H9 (cell line): ENCODE data around the gene LDLRAD4. TPM values are rescaled to one million over a fixed set of nuclear protein-coding genes. Genes with fewer than 3 reads are reported as not detected.

Source experiments
- DNase-seq: peaks from one replicate; pipeline ENCODE4 v3.0.0-alpha.2; 2017
- H2AFZ ChIP-seq: one replicate; pipeline ENCODE4 v1.6.1; 2013; ENCODE audit warnings: mild to moderate bottlenecking, low read length, control low read depth, moderate library complexity
- H2AK5ac ChIP-seq: 2 replicates; pipeline ENCODE4 v1.6.1; 2013; ENCODE audit warnings: low read length, control low read depth, mixed read lengths; ENCODE audit not compliant: insufficient read length
- H2BK120ac ChIP-seq: one replicate; pipeline ENCODE4 v1.6.1; 2013; ENCODE audit warnings: low read depth, mild to moderate bottlenecking, low read length, control low read depth, inconsistent platforms; ENCODE audit not compliant: poor library complexity, severe bottlenecking
- H2BK12ac ChIP-seq: 2 replicates; pipeline ENCODE4 v1.6.1; 2013; ENCODE audit warnings: low read length, control low read depth, mixed read lengths, low read depth; ENCODE audit not compliant: insufficient read length
- H2BK15ac ChIP-seq: 2 replicates; pipeline ENCODE4 v1.6.1; 2013; ENCODE audit warnings: low read depth, low read length, control low read depth
- H2BK20ac ChIP-seq: one replicate; pipeline ENCODE4 v1.6.1; 2013; ENCODE audit warnings: low read depth, mild to moderate bottlenecking, low read length, control low read depth, inconsistent platforms; ENCODE audit not compliant: poor library complexity, severe bottlenecking
- H2BK5ac ChIP-seq: 2 replicates; pipeline ENCODE4 v1.6.1; 2013; ENCODE audit warnings: low read length, control low read depth, mixed read lengths; ENCODE audit not compliant: insufficient read length
- H3K14ac ChIP-seq: 2 replicates; pipeline ENCODE4 v1.6.1; 2013; ENCODE audit warnings: low read length, control low read depth; ENCODE audit not compliant: insufficient read depth
- H3K18ac ChIP-seq: 2 replicates; pipeline ENCODE4 v1.6.1; 2013; ENCODE audit warnings: low read depth, mild to moderate bottlenecking, mixed read lengths, low read length, control low read depth; ENCODE audit not compliant: insufficient read length
- H3K23ac ChIP-seq: 2 replicates; pipeline ENCODE4 v1.6.1; 2013; ENCODE audit warnings: low read length, control low read depth, mixed read lengths, low read depth; ENCODE audit not compliant: insufficient read length
- H3K23me2 ChIP-seq: 2 replicates; pipeline ENCODE4 v1.6.1; 2013; ENCODE audit warnings: low read depth, mild to moderate bottlenecking, mixed read lengths, low read length, control low read depth; ENCODE audit not compliant: insufficient read length, poor library complexity, severe bottlenecking
- H3K27ac ChIP-seq: 2 replicates; pipeline ENCODE4 v1.5.1; 2013; ENCODE audit warnings: low read length, control low read depth, mixed read lengths, low read depth; ENCODE audit not compliant: insufficient read length
- H3K27me3 ChIP-seq: 2 replicates; pipeline ENCODE4 v1.6.1; 2013; ENCODE audit warnings: low read length, control low read depth, inconsistent platforms; ENCODE audit not compliant: insufficient read depth
- H3K4ac ChIP-seq: 2 replicates; pipeline ENCODE4 v1.6.1; 2013; ENCODE audit warnings: low read depth, mild to moderate bottlenecking, control low read depth, inconsistent platforms, low read length, moderate library complexity
- H3K4me1 ChIP-seq: 2 replicates; pipeline ENCODE4 v1.6.1; 2013; ENCODE audit warnings: low read length, control low read depth, inconsistent platforms; ENCODE audit not compliant: insufficient read depth
- H3K4me2 ChIP-seq: 2 replicates; pipeline ENCODE4 v1.6.1; 2013; ENCODE audit warnings: low read length, control low read depth, mixed read lengths; ENCODE audit not compliant: insufficient read length, insufficient read depth
- H3K56ac ChIP-seq: 2 replicates; pipeline ENCODE4 v1.6.1; 2013; ENCODE audit warnings: low read depth, mild to moderate bottlenecking, mixed read lengths, low read length, control low read depth; ENCODE audit not compliant: insufficient read length
- H3K79me1 ChIP-seq: 2 replicates; pipeline ENCODE4 v1.6.1; 2013; ENCODE audit warnings: low read depth, mild to moderate bottlenecking, moderate library complexity, low read length, control low read depth, inconsistent platforms; ENCODE audit not compliant: insufficient read depth, poor library complexity, severe bottlenecking
- H3K79me2 ChIP-seq: 2 replicates; pipeline ENCODE4 v1.6.1; 2013; ENCODE audit warnings: low read length, control low read depth, inconsistent platforms; ENCODE audit not compliant: insufficient read depth
- H3K9ac ChIP-seq: 2 replicates; pipeline ENCODE4 v1.6.1; 2013; ENCODE audit warnings: low read length, control low read depth, mixed read lengths; ENCODE audit not compliant: insufficient read length; ENCODE audit errors: extremely low read depth
- H3K9me3 ChIP-seq: one replicate; pipeline ENCODE4 v1.6.1; 2013; ENCODE audit warnings: low read depth, low read length, inconsistent platforms; ENCODE audit not compliant: control insufficient read depth
- H3T11ph ChIP-seq: one replicate; pipeline ENCODE4 v1.6.1; 2013; ENCODE audit warnings: mild to moderate bottlenecking, low read length, control low read depth, inconsistent platforms
- H4K20me1 ChIP-seq: one replicate; pipeline ENCODE4 v1.6.1; 2013; ENCODE audit not compliant: control insufficient read depth, insufficient read length, insufficient read depth
- H4K5ac ChIP-seq: 2 replicates; pipeline ENCODE4 v1.6.1; 2013; ENCODE audit warnings: low read depth, mild to moderate bottlenecking, mixed read lengths, low read length, control low read depth; ENCODE audit not compliant: insufficient read length
- H4K8ac ChIP-seq: replicated peaks from 2 replicates; pipeline ENCODE4 v1.6.1; 2013; ENCODE audit warnings: low read length, control low read depth, mixed read lengths, low read depth; ENCODE audit not compliant: insufficient read length
- H4K91ac ChIP-seq: 2 replicates; pipeline ENCODE4 v1.6.1; 2013; ENCODE audit warnings: low read depth, mild to moderate bottlenecking, moderate library complexity, mixed read lengths, low read length, control low read depth; ENCODE audit not compliant: insufficient read length
- H3K27ac Mint-ChIP-seq, 3 experiments: 2 replicates in 2 of 3; 3 replicates in 1 of 3; pipeline ENCODE4 v1.8.0; 2020 to 2021; ENCODE audit warnings: mixed read lengths in 3 of 3, mild to moderate bottlenecking in 1 of 3, moderate library complexity in 1 of 3
- H3K27me3 Mint-ChIP-seq: 2 replicates; pipeline ENCODE4 v1.8.0; 2021; ENCODE audit warnings: low read depth, mild to moderate bottlenecking, moderate library complexity, mixed read lengths
- H3K36me3 Mint-ChIP-seq, 3 experiments: 2 replicates in 2 of 3; 3 replicates in 1 of 3; pipeline ENCODE4 v1.8.0; 2020 to 2021; ENCODE audit warnings: low read depth in 3 of 3, mixed read lengths in 3 of 3; ENCODE audit not compliant: insufficient read depth in 1 of 3
- H3K4me1 Mint-ChIP-seq, 2 experiments: 2 replicates each; pipeline ENCODE4 v1.8.0; 2020; ENCODE audit warnings: mixed read lengths in 2 of 2
- H3K4me3 Mint-ChIP-seq, 2 experiments: 2 replicates in 1 of 2; 3 replicates in 1 of 2; pipeline ENCODE4 v1.8.0; 2020 to 2021; ENCODE audit warnings: mild to moderate bottlenecking in 2 of 2, mixed read lengths in 2 of 2, moderate library complexity in 1 of 2
- H3K9me3 Mint-ChIP-seq, 2 experiments: 2 replicates in 1 of 2; 3 replicates in 1 of 2; pipeline ENCODE4 v1.8.0; 2020; ENCODE audit warnings: mild to moderate bottlenecking in 2 of 2, mixed read lengths in 2 of 2, moderate library complexity in 1 of 2
- CTCF ChIP-seq: fragments of 200-600 bp; sonication (generic); conservative IDR thresholded peaks from 3 replicates; pipeline ENCODE4 v1.8.0; 2021; ENCODE audit warnings: antibody characterized with exemption, mild to moderate bottlenecking
- WGBS: extraction: QIAGEN DNeasy Blood & Tissue Kit; methylation state at CpG from one replicate; pipeline ENCODE4 v1.1.7; 2013; ENCODE audit warnings: missing lambda C conversion rate, low lambda C conversion rate, mixed read lengths; ENCODE audit not compliant: insufficient read length; ENCODE audit errors: extremely low coverage; 5-methylcytosine and 5-hydroxymethylcytosine counted together
- total RNA-seq: library from RNA; stranded (reverse); gene quantifications from 2 replicates; pipeline ENCODE4 v1.2.1, GENCODE V29; 2021

Gene LDLRAD4
- total RNA-seq, 1 experiment from 2014 or later, result 3.9 TPM

- Histone ChIP-seq H3K4me1 (no peaks in the 10 kb centered on the region), H2AK5ac (no peak overlapping the region), H3K56ac (no peak overlapping the region), H3K14ac (no peak overlapping the region), H3K27ac (no peak overlapping the region), H3K23ac (no peak overlapping the region), H2AFZ (no peak overlapping the region), H4K8ac (no peak overlapping the region), H2BK120ac (no peak overlapping the region), H3K18ac (no peak overlapping the region), H2BK15ac (no peak overlapping the region), H3K79me1 (no peaks in the 10 kb centered on the region), H2BK5ac (no peak overlapping the region), H3K9me3 (no peaks in the 10 kb centered on the region), H3K4ac (no peak overlapping the region), H2BK12ac (no peak overlapping the region), H4K20me1 (no peaks in the 10 kb centered on the region), H2BK20ac (no peak overlapping the region), H3K4me2 (no peak overlapping the region), H3K27me3 (no peaks in the 10 kb centered on the region), H4K5ac (no peak overlapping the region), H3K79me2 (no peaks in the 10 kb centered on the region), H4K91ac (no peak overlapping the region), H3K9ac (no peak overlapping the region), H3T11ph (no peak overlapping the region), H3K23me2 (no peaks in the 10 kb centered on the region)
- Mint-ChIP-seq H3K9me3 (peaks cover 4 to 7% of the 10 kb centered on the region in 2 experiments; a peak in 2 of 5 replicates), H3K4me1 (peaks cover 7 to 8% of the 10 kb centered on the region in 2 experiments; a peak in 1 of 4 replicates), H3K36me3 (no peaks in the 10 kb centered on the region; a peak in 1 of 7 replicates), H3K27ac (no peak overlapping the region), H3K27me3 (peaks cover 1% of the 10 kb centered on the region; the same call in 1 of the 2 replicates), H3K4me3 (no peak overlapping the region)
- DNase-seq, result no peak
- no peak for TF ChIP-seq CTCF
- WGBS, result no CpG with 5 or more reads among the region's 10 CpGs
Observed at GRCh38 chr18:13547347-13547746, 328.8 kb downstream of the LDLRAD4 start.
